Neural crest cell (in vitro differentiated cells): ENCODE measurements around the gene WDR20. TPM values are rescaled to one million over a fixed set of nuclear protein-coding genes. Genes with fewer than 3 reads are reported as not detected.
"Not testable (repeated sequence)": the region's sequence is repeated elsewhere in the genome, so short reads cannot be mapped to it uniquely, and the experiment has no call there.

Experiments used
- DNase-seq: peaks from one replicate; pipeline ENCODE4 v3.0.0; 2021; ENCODE audit warnings: low read depth, mixed read lengths, low spot score
- H3K27ac Mint-ChIP-seq: one replicate; pipeline ENCODE4 v1.8.0; 2021; ENCODE audit warnings: mild to moderate bottlenecking, mixed read lengths; ENCODE audit not compliant: unreplicated experiment
- H3K27me3 Mint-ChIP-seq: 2 replicates; pipeline ENCODE4 v1.8.0; 2021; ENCODE audit warnings: low read depth, mild to moderate bottlenecking, mixed read lengths
- H3K36me3 Mint-ChIP-seq: 2 replicates; pipeline ENCODE4 v1.8.0; 2021; ENCODE audit warnings: low read depth, mild to moderate bottlenecking, mixed read lengths
- H3K4me1 Mint-ChIP-seq: 2 replicates; pipeline ENCODE4 v1.8.0; 2021; ENCODE audit warnings: mixed read lengths
- H3K4me3 Mint-ChIP-seq: one replicate; pipeline ENCODE4 v1.8.0; 2021; ENCODE audit warnings: mild to moderate bottlenecking, mixed read lengths
- H3K9me3 Mint-ChIP-seq: 2 replicates; pipeline ENCODE4 v1.8.0; 2021; ENCODE audit warnings: mixed read lengths
- CTCF ChIP-seq: fragments of 200-600 bp; sonication (generic); conservative IDR thresholded peaks from 2 replicates; pipeline ENCODE4 v1.5.0; 2021; ENCODE audit warnings: antibody characterized with exemption, mild to moderate bottlenecking
- total RNA-seq: library from RNA; stranded (reverse); gene quantifications from 2 replicates; pipeline ENCODE4 v1.2.1, GENCODE V29; 2021

WDR20 gene
- total RNA-seq, 1 donor from 2014 or later: 30.2 TPM

DNA sequence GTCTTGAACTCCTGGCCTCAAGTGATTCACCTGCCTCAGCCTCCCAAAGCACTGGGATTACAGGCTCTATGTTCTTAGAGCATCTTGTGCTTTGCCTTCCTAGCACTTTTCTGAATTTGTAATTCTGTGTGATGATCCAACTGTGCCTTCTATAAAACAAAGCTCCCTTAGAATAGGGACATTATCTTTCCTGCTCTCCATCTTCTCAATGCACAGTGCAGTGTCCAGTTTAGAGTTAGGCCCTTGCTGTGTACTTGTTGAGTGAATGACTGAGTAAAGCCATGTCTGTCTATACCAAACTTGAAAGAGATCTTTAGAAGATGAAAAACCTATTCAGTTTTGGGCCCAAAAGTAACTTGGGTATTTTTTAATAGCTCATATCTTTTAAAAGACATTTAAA, 5.2 kb downstream of the WDR20 start:
- Mint-ChIP-seq H3K9me3 (no peaks in the 10 kb centered on the region), H3K36me3 (peaks cover 2% of the 10 kb centered on the region), H3K4me1 (peaks cover 14% of the 10 kb centered on the region), H3K27ac (no peak overlapping the region), H3K27me3 (no peaks in the 10 kb centered on the region), H3K4me3 (peak overlapping the region; percentile 14)
- TF ChIP-seq CTCF: no peak
- no peak for DNase-seq

DNA sequence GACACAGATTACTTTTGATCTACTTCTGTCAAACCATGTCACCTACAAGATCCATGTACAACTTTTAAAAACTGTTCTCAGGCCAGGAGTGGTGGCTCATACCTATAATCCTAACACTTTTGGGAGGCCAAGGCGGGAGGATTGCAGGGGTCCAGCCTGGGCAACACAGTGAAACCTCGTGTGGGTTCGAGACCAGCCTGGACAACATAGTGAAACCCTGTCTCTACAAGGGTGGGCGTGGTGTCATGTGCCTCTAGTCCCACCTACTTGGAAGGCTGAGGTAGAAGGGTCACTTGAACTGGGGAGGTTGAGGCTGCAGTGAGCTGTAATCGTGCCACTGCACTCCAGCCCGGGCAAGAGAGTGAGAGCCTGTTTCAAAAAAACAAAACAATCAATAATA, 5.7 kb downstream of the WDR20 start:
- Mint-ChIP-seq H3K4me1 (peaks cover 13% of the 10 kb centered on the region), H3K9me3 (no peaks in the 10 kb centered on the region), H3K27me3 (no peaks in the 10 kb centered on the region), H3K27ac (no peak overlapping the region), H3K4me3 (no peak overlapping the region), H3K36me3 (peaks cover 2% of the 10 kb centered on the region)
- no peak for DNase-seq
- TF ChIP-seq CTCF: no peak

- no peaks in the 10 kb centered on the region for H3K27me3 Mint-ChIP-seq
- H3K36me3 Mint-ChIP-seq: peaks cover 2% of the 10 kb centered on the region
- no peak overlapping the region for H3K4me3 Mint-ChIP-seq
- peaks cover 3% of the 10 kb centered on the region for H3K4me1 Mint-ChIP-seq
- H3K27ac Mint-ChIP-seq: no peak overlapping the region
- no peaks in the 10 kb centered on the region for H3K9me3 Mint-ChIP-seq
- TF ChIP-seq CTCF: no peak
- no peak for DNase-seq
These were observed 6.7 kb downstream of the WDR20 start for GRCh38 chr14:102146423-102146822.

- Mint-ChIP-seq H3K36me3 (peaks cover 4% of the 10 kb centered on the region), H3K27ac (no peak overlapping the region), H3K4me1 (peaks cover 2% of the 10 kb centered on the region), H3K27me3 (no peaks in the 10 kb centered on the region), H3K9me3 (no peaks in the 10 kb centered on the region), H3K4me3 (no peak overlapping the region)
- TF ChIP-seq CTCF: no peak
- DNase-seq: no peak
These were observed 10.4 kb downstream of the WDR20 start for GRCh38 chr14:102150083-102150482.

DNA sequence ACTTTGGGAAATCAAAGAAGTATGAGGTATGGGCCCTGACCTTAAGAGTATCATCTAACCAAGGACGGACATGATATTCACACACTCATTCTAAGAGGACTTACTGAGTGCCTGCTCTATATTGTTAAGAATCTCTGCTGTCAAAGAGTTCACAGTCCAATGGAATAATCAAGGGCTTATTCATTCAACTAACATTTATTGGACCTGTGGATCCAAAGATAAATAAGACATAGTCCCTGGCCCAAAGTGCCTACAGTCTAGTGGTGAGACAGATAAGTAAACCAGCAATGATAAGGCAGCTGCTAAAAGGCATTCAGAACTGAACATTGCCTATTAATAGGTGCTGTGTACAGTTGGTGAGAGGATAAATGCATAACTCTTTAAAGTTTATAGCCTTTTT, 11.0 kb downstream of the WDR20 start:
- H3K9me3 Mint-ChIP-seq: no peaks in the 10 kb centered on the region
- peaks cover 4% of the 10 kb centered on the region for H3K36me3 Mint-ChIP-seq
- DNase-seq: no peak
- no peaks in the 10 kb centered on the region for H3K27me3 Mint-ChIP-seq
- no peak overlapping the region for H3K27ac Mint-ChIP-seq
- peaks cover 5% of the 10 kb centered on the region for H3K4me1 Mint-ChIP-seq
- TF ChIP-seq CTCF: no peak
- no peak overlapping the region for H3K4me3 Mint-ChIP-seq

- not testable (repeated sequence) for DNase-seq, H3K27me3 Mint-ChIP-seq, H3K9me3 Mint-ChIP-seq, H3K27ac Mint-ChIP-seq, H3K4me3 Mint-ChIP-seq, H3K36me3 Mint-ChIP-seq, H3K4me1 Mint-ChIP-seq
These were observed 11.7 kb downstream of the WDR20 start for GRCh38 chr14:102151411-102151810.
